NCI-H1105 treated with DMSO at 0.1 percent for 48 hours (cell line): ENCODE measurements around the gene RNU6-1.

Experiments
- DNase-seq: peaks from one replicate; lab custom pipeline; 2025; lab: John Stamatoyannopoulos, UW

The RNU6-1 gene

GRCh38 chr15:67857220-67857619 is 17.4 kb upstream of the RNU6-1 start:
- no peak for DNase-seq

- no peak for DNase-seq
These were observed 16.0 kb upstream of the RNU6-1 start for GRCh38 chr15:67855842-67856241.

- no peak for DNase-seq
These were observed 14.5 kb upstream of the RNU6-1 start for GRCh38 chr15:67854358-67854757.

GRCh38 chr15:67853454-67853853 is 13.6 kb upstream of the RNU6-1 start:
- DNase-seq, result no peak

GRCh38 chr15:67852418-67852817 is 12.6 kb upstream of the RNU6-1 start:
- no peak for DNase-seq

GRCh38 chr15:67850994-67851571 is 11.2 kb upstream of the RNU6-1 start:
- no peak for DNase-seq

- no peak for DNase-seq
These were observed 10.5 kb upstream of the RNU6-1 start for GRCh38 chr15:67850336-67850735.

GRCh38 chr15:67849538-67849937 is 9.7 kb upstream of the RNU6-1 start:
- DNase-seq, result no peak

GRCh38 chr15:67845974-67846373 is 6.1 kb upstream of the RNU6-1 start:
- no peak for DNase-seq

- DNase-seq, result no peak
These were observed 3.9 kb upstream of the RNU6-1 start for GRCh38 chr15:67843571-67844387.

GRCh38 chr15:67843092-67843501 is 3.3 kb upstream of the RNU6-1 start:
- DNase-seq, result no peak

- DNase-seq, result no peak
These were observed 1.6 kb upstream of the RNU6-1 start for GRCh38 chr15:67841513-67841762.

GRCh38 chr15:67840749-67841512 is 1.1 kb upstream of the RNU6-1 start:
- DNase-seq, result peak; percentile 61

- peak; percentile 86 for DNase-seq
These were observed 331 bp downstream of the RNU6-1 start for GRCh38 chr15:67839499-67839928.

- DNase-seq, result peak; percentile 78
These were observed 984 bp downstream of the RNU6-1 start for GRCh38 chr15:67838789-67839332.

- no peak for DNase-seq
These were observed 2.9 kb downstream of the RNU6-1 start for GRCh38 chr15:67836955-67837354.

GRCh38 chr15:67836477-67836876 is 3.4 kb downstream of the RNU6-1 start:
- no peak for DNase-seq

GRCh38 chr15:67836134-67836455 is 3.8 kb downstream of the RNU6-1 start:
- DNase-seq, result no peak

GRCh38 chr15:67835297-67836133 is 4.3 kb downstream of the RNU6-1 start:
- peak; percentile 22 for DNase-seq

- peak; percentile 14 for DNase-seq
These were observed 5.1 kb downstream of the RNU6-1 start for GRCh38 chr15:67834581-67835296.

GRCh38 chr15:67833710-67834511 is 5.9 kb downstream of the RNU6-1 start:
- no peak for DNase-seq
